Spleen (tissue), 11 donors: ENCODE results near the gene ARID3B. TPM values are rescaled to one million over a fixed set of nuclear protein-coding genes. Genes with fewer than 3 reads are reported as not detected.

ENCODE experiments used
- DNase-seq: peaks from one replicate; pipeline ENCODE4 v3.0.0-alpha.2; 2020
- H3K27ac ChIP-seq, 8 donors: fragments of 200-600 bp; sonication (generic) in 7 of 8; 1 replicate in 4 of 8; 2 replicates in 4 of 8; pipeline versions ENCODE4 v1.5.0 to v1.8.0; 2016 to 2021; ENCODE audit warnings: inconsistent platforms in 4 of 8, mild to moderate bottlenecking in 4 of 8, moderate library complexity in 1 of 8
- H3K27me3 ChIP-seq, 7 donors: fragments of 200-600 bp; sonication (generic) in 6 of 7; replicated peaks in 1 of 7; 1 replicate in 4 of 7; 2 replicates in 3 of 7; pipeline versions ENCODE4 v1.5.0 to v1.8.0; 2016 to 2021; ENCODE audit warnings: inconsistent platforms in 3 of 7, mild to moderate bottlenecking in 1 of 7
- H3K36me3 ChIP-seq, 6 donors: fragments of 200-600 bp; sonication (generic) in 5 of 6; 1 replicate in 4 of 6; 2 replicates in 2 of 6; pipeline versions ENCODE4 v1.5.0 to v1.8.0; 2016 to 2021; ENCODE audit warnings: inconsistent platforms in 2 of 6
- H3K4me1 ChIP-seq, 6 donors: fragments of 200-600 bp; sonication (generic) in 5 of 6; 1 replicate in 3 of 6; 2 replicates in 3 of 6; pipeline versions ENCODE4 v1.5.0 to v1.8.0; 2016 to 2021; ENCODE audit warnings: inconsistent platforms in 3 of 6
- H3K4me3 ChIP-seq, 8 donors: fragments of 200-600 bp; sonication (generic) in 7 of 8; 1 replicate in 4 of 8; 2 replicates in 4 of 8; pipeline versions ENCODE4 v1.5.0 to v1.8.0; 2016 to 2021; ENCODE audit warnings: inconsistent platforms in 4 of 8, mild to moderate bottlenecking in 4 of 8, moderate library complexity in 2 of 8
- H3K9me3 ChIP-seq, 8 donors: fragments of 200-600 bp; sonication (generic) in 7 of 8; 1 replicate in 4 of 8; 2 replicates in 4 of 8; pipeline versions ENCODE4 v1.5.0 to v1.8.0; 2016 to 2021; ENCODE audit warnings: inconsistent platforms in 4 of 8
- POLR2A ChIP-seq, 3 donors: fragments of 450-650 bp; IDR thresholded peaks; one replicate each; pipeline ENCODE4 v1.5.1; 2017; ENCODE audit warnings: antibody characterized with exemption in 3 of 3, mild to moderate bottlenecking in 1 of 3
- POLR2AphosphoS5 ChIP-seq, 3 donors: sonication (generic); formaldehyde crosslinking; IDR thresholded peaks; one replicate each; pipeline ENCODE4 v1.5.1; 2017; ENCODE audit warnings: antibody characterized with exemption in 3 of 3
- WGBS, 5 donors: extraction: QIAGEN DNeasy Blood & Tissue Kit in 3 of 5; methylation state at CpG; one replicate each; pipeline versions ENCODE4 v1.1.5 to v1.1.7; 2013 to 2018; 5-methylcytosine and 5-hydroxymethylcytosine counted together
- intact Hi-C: fragments of 100-400 bp; cut with DNase I; formaldehyde crosslinking; loops from one replicate; pipeline ENCODE4 v1.15.0; 2023; ENCODE audit warnings: low total_unique reads
- polyA plus RNA-seq, 3 donors: library from polyadenylated mRNA; stranded (reverse); fragments of 200-250 nt; gene quantifications; one replicate each; pipeline ENCODE4 v1.2.1, GENCODE V29; 2013
- total RNA-seq, 7 donors: library from RNA; depleted of rRNA in 3 of 7; stranded (reverse); fragments of >200 nt in 3 of 7; fragmentation: NEBNext Ultra II Directional in 4 of 7; extraction: Animal tissue kit (Norgen Biotek cat#: 25700) in 4 of 7; gene quantifications; one replicate each; pipeline versions ENCODE4 v1.1.0 to v1.2.1, GENCODE V29; 2016 to 2021
- TF ChIP-seq, protein P1 (sequence below), 11 experiments: fragments of 200-600 bp in 7 of 11; fragments of 450-650 bp in 4 of 11; sonication (generic) in 4 of 11; IDR thresholded peaks in 8 of 11; conservative IDR thresholded peaks in 3 of 11; 1 replicate in 7 of 11; 2 replicates in 4 of 11; pipeline versions ENCODE4 v1.4.0 to v1.8.0; 2016 to 2021; ENCODE audit warnings: antibody characterized with exemption in 11 of 11, inconsistent platforms in 4 of 11, mild to moderate bottlenecking in 1 of 11
- donor health status: healthy with polysubstance abuse.
- donor health status: DM: no; HTN: no; CAD: no; lungs with moderate emphysema.
- donor health status: DM: no; HTN: no; CAD: no.
- donor health status: Bipolar disorder and iron deficiency.
- donor health status: healthy.
- donor health status: DM: no; HTN: no; CAD: no.
- donor health status: DM: yes; HTN: yes; CAD: no.

Gene ARID3B
- total and polyA plus RNA-seq, 10 donors, result 3.5 to 25.2 (median 15.6) TPM

DNA sequence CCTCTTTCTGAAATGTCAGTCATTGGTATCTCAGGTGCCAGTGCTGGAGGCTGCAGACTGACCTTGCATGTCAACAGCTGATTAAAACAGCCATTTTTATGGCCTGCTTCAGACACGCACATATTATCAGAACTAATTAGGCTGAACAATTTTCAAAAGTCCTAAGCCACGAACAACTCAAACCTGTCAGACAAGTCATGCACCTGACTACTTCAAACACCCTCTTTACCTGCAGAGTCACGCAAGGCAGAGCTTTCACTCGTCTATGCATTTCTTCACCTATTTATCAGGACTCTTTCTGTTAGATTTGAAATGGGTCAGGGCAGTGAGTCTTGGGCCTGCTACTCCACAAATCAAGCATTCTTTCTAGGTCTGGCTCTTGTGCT lies 101.3 kb downstream of the ARID3B start:
- intact Hi-C loops, result no loop called here
- no peak overlapping the region for H3K4me3 ChIP-seq
- H3K4me1 ChIP-seq, result peaks cover 0 to 22% (median 0%) of the 10 kb centered on the region in 6 donors
- WGBS, 5 donors, result 85 to 93% (median 87%) methylated on average over 4 of the region's 4 CpGs
- no peaks in the 10 kb centered on the region for H3K9me3 ChIP-seq
- H3K27ac ChIP-seq, result no peak overlapping the region
- TF ChIP-seq POLR2A (IDR thresholded peaks at IDR 0.05), result no peak
- TF ChIP-seq, protein P1, sequence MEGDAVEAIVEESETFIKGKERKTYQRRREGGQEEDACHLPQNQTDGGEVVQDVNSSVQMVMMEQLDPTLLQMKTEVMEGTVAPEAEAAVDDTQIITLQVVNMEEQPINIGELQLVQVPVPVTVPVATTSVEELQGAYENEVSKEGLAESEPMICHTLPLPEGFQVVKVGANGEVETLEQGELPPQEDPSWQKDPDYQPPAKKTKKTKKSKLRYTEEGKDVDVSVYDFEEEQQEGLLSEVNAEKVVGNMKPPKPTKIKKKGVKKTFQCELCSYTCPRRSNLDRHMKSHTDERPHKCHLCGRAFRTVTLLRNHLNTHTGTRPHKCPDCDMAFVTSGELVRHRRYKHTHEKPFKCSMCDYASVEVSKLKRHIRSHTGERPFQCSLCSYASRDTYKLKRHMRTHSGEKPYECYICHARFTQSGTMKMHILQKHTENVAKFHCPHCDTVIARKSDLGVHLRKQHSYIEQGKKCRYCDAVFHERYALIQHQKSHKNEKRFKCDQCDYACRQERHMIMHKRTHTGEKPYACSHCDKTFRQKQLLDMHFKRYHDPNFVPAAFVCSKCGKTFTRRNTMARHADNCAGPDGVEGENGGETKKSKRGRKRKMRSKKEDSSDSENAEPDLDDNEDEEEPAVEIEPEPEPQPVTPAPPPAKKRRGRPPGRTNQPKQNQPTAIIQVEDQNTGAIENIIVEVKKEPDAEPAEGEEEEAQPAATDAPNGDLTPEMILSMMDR (IDR thresholded peaks at IDR 0.05 in 8 of 11, conservative IDR thresholded peaks at IDR 0.05 in 3 of 11), result no peak
- no peak for TF ChIP-seq POLR2AphosphoS5 (IDR thresholded peaks at IDR 0.05)
- peaks cover 3 to 85% (median 33%) of the 10 kb centered on the region in 6 donors for H3K36me3 ChIP-seq
- H3K27me3 ChIP-seq, result no peaks in the 10 kb centered on the region
- no peak for DNase-seq

DNA sequence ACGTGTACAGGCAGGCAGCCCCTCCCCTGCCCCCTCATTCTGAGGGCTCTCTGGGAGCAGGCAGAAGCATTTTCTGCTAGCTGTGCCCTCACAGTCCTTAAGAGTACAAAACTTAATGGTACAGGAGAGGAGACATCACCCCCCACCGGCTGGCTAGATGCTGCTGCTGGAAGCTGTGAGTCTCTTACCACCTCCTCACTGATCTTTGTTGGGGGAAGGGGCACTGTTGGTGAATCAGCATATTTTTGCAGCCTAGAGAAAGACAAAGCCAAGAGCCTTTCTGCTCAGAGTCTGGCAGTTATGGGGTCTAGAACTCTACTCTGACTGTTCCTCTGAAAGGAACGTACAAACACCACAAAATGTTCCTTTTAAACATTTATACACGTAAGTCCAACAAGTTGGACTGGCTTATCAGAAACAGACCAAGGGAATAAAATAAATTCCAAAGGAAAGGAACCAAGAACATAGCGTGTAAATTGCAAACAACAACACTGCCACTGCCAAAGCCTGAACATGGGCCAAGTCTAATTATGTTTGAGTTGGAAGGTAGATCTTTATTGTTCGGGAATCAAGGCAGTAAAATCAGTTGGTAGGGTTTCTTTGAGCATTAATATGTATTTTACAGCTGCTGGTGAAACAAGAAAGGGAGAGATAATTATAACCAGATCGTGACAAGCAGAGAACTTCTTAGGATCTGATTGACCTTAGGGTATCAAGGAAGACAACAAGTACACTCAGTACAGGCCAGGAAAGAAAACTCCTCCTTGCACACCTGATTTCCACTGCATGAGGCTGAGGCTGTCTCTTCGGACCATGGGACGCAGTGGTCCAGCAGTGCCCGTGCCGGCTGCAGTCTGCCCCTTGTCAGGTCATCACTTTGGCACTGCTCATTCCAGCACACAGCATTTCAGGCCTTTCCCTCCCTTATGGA lies 102.0 kb downstream of the ARID3B start:
- no peak for DNase-seq
- TF ChIP-seq, protein P1 (IDR thresholded peaks at IDR 0.05 in 8 of 11, conservative IDR thresholded peaks at IDR 0.05 in 3 of 11), result no peak
- TF ChIP-seq POLR2AphosphoS5 (IDR thresholded peaks at IDR 0.05), result no peak
- TF ChIP-seq POLR2A (IDR thresholded peaks at IDR 0.05), result no peak
- 77 to 87% (median 79%) methylated on average over 11 of the region's 11 CpGs for WGBS, 5 donors
- Histone ChIP-seq H3K27me3 (no peaks in the 10 kb centered on the region), H3K4me1 (peaks cover 0 to 22% (median 0%) of the 10 kb centered on the region in 6 donors), H3K4me3 (no peak overlapping the region), H3K9me3 (no peaks in the 10 kb centered on the region), H3K36me3 (peaks cover 3 to 84% (median 30%) of the 10 kb centered on the region in 6 donors), H3K27ac (no peak overlapping the region)
- intact Hi-C loops, result no loop called here

DNA sequence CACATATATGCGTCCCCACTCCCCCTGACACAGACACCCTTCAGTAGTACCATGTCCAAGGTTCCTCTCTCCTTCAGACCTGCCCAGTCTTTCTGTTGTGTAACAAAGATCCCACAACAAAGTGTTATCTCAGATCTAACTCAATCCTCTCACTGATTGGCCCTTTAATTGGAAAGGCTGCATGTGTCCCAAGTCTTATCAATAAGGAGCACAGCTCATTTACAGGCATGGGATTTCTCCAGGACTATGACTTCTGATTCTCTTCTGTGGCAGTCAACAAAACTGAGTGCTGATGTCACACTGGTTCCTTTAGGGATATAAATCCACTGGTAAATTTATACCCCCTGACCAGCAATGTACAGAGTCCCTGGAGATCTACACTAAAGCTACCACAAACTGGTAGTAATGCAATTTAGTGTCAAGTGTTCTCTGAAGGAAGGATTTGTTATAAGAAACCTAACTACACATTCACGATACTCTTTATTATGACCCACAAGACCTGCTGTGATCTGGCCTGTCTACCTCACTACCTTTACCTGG lies 102.7 kb downstream of the ARID3B start:
- H3K4me1 ChIP-seq, result peaks cover 0 to 22% (median 0%) of the 10 kb centered on the region in 6 donors
- intact Hi-C loops, result no loop called here
- WGBS, 5 donors, result 94 to 100% (median 95%) methylated on average over 2 of the region's 2 CpGs
- H3K9me3 ChIP-seq, result no peaks in the 10 kb centered on the region
- H3K27ac ChIP-seq, result no peak overlapping the region
- H3K36me3 ChIP-seq, result peaks cover 3 to 83% (median 27%) of the 10 kb centered on the region in 6 donors
- TF ChIP-seq, protein P1 (IDR thresholded peaks at IDR 0.05 in 8 of 11, conservative IDR thresholded peaks at IDR 0.05 in 3 of 11), result no peak
- TF ChIP-seq POLR2AphosphoS5 (IDR thresholded peaks at IDR 0.05) (no peak), POLR2A (IDR thresholded peaks at IDR 0.05) (no peak)
- no peaks in the 10 kb centered on the region for H3K27me3 ChIP-seq
- DNase-seq, result no peak
- no peak overlapping the region for H3K4me3 ChIP-seq

DNA sequence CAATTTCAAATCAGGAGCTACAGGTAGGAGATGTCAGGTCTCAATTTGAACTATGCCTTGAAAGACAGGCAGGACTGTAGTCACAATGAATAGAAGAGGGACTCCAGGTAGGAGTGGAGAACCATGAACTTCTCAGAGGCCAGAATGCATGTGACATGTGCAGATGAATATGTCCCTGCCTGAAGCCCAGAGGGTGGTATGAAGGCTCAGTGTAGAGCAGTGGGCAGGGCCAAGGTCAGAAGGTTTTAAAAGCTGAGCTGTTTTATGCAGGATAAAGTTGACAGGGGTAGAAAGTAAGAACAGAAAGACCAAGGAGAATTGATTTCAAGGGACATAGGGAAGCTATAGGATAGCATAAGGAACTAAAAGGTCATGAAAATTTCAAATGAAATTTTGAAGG lies 105.5 kb downstream of the ARID3B start:
- Histone ChIP-seq H3K4me1 (peaks cover 0 to 4% (median 0%) of the 10 kb centered on the region in 6 donors), H3K4me3 (no peak overlapping the region), H3K36me3 (peaks cover 0 to 69% (median 7%) of the 10 kb centered on the region in 6 donors), H3K9me3 (no peaks in the 10 kb centered on the region), H3K27me3 (no peaks in the 10 kb centered on the region), H3K27ac (no peak overlapping the region)
- intact Hi-C loops, result no loop called here
- TF ChIP-seq POLR2AphosphoS5 (IDR thresholded peaks at IDR 0.05) (no peak), POLR2A (IDR thresholded peaks at IDR 0.05) (no peak)
- TF ChIP-seq, protein P1 (IDR thresholded peaks at IDR 0.05 in 8 of 11, conservative IDR thresholded peaks at IDR 0.05 in 3 of 11), result no peak
- DNase-seq, result no peak
